SIG-M5 (cell line): ENCODE results near the gene ETV6.

Source experiments
- DNase-seq: peaks from one replicate; lab custom pipeline; 2025; lab: John Stamatoyannopoulos, UW

The ETV6 gene

GRCh38 chr12:11718105-11718504 is 68.6 kb downstream of the ETV6 start:
- DNase-seq: no peak

DNA sequence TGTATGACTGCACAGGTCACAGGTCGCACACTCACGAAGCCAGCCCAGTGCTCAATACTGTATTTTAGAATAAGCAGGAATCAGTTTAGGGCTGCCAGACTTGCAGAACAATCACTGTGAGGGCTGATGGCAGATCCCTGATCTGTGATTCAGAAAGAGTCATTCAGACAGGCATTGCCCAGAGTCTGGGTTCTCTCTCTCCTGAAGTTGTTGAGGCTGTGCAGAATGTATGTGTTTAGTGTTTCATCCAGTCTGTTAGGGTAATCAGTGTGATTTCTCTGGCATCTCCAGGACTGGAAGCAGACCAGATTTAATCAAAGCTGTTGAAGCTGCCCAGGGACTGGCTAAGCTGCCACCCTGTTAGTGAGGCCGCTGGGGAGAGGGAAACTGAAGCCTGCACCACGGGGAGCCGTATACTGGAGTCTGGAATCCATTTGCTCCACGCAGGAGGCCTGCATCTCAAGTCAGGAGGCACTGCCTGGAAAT is 69.3 kb downstream of the ETV6 start:
- DNase-seq: no peak

DNA sequence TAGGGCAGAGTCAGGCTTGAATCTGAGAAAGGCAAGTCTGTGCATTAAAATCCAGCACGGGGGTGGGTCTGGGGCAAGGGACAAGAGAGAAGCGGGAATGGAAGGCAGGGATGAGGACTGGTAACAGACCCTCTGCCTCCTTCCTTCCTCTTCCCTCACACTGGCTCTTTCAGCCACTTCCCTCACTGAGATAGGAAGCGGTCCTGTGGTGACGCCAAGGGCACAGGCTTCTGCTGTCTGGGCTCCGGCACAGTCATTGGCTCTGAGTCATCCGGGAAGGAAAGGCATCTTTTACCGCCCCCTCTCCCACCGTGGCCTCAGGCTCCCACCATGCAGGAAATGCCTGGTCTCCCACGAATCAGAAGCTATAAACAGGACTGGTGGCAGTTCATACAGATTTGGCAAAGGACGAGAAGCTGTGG is 70.2 kb downstream of the ETV6 start:
- peak; percentile 34 for DNase-seq

DNA sequence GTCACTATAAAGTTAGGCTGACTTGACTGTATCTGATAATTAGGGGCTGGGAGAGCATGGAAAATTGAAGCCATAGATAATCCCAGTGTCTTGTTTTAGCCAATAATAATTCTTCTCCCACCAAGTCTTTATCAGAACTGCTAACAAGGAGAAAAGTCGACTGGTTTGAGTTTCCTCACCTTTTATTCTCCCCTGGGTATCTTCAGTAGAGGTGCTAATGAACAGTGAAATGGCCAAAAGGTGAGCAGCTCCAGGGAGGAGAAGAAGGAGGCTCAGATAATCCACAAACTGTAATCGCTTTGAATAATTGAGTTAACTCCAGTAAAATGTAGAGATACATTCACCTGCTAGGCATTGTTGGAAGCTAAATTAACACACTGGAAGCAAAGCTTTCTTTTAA is 72.6 kb downstream of the ETV6 start:
- DNase-seq: no peak

DNA sequence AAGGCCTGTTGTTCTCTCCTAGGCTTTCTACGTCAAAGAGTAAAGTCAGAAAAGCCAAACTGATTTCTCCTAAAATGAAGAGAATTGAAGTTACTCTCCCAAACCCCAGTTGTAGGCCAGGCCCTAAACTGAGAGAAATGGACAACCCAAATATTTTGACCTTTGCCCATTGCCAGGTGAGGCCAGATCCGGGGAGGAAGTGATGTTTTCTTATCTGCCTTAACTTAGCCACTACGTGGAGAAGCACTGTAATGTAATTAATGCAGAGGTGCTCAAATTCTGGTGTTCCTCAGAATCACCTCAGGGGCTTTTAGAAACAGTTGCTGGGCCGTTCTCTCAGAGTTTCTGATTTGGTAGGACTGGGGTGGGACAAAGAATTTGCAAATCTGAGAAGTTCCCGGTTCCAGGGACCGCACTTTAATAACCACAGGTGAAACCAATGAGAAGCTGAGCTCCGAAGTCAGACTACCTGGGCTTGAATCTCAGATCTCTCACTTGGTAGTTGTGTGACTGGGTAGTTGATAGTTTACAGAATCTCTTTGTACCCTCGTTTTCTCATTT is 73.2 kb downstream of the ETV6 start:
- DNase-seq: no peak

DNA sequence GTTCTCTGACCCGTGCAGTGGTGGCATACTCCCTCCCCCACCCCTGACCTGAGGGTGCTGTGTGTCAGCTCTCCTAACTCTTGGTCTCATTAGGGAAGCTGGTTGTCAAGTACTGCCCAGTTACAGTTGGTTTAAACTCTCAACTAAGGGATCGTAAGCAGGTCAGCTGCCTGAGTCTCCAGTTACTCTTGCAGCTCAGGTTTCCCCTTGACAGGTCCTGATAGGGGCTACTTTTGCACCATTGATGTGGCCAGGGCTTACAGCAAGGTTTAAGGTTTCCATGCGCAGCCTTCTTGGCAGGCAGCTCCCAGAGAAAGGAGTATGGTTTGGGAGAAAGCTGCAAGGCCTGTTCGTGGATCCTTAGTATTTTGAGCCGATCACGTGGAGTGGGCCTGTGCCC is 74.5 kb downstream of the ETV6 start:
- DNase-seq: no peak

GRCh38 chr12:11724888-11725311 is 75.4 kb downstream of the ETV6 start:
- DNase-seq: no peak

DNA sequence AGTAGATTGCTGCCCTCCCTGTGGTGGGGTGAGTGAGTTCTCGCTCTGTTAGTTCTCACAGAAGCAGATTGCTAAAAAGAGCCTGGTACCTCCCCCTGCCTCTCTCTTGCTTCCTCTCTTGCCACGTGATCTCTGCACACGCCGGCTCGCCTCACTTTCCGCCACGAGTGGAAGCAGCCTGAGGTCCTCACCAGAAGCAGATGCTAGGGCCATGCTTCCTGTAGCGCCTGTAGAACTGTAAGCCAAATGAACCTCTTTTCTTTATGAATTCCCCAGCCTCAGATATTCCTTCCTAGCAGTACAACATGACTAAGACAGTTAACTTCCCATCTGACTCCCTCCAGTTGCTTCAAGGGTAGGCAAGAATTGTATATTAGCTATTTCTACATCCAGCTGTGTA is 76.2 kb downstream of the ETV6 start:
- DNase-seq: no peak

- no peak for DNase-seq
These were observed 77.2 kb downstream of the ETV6 start for GRCh38 chr12:11726659-11727058.

DNA sequence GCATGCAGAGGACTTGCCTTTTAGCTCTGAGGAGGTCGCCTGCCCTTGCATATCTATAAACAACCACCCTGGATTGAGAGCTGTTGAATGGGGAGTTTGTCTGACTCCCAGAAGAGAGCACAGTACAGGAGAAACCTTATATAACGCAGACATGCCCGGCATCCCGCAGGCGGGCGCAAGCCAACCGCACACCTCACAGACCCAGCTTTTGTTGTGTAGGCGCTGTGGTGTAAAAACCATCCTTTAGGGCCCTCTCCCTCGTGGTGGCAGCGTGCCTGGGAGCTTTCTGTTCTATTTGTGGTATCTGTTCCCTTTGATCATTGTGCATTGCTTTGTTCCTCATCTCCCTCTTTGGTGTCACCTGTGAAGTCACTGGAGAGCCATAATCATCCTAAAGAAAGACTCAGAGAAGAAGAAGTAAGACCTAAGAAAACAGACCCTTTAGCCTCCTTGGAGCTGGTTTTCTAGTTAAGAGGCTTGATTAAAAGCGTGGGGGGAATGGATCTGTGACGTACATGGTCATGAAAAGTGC is 77.7 kb downstream of the ETV6 start:
- no peak for DNase-seq

DNA sequence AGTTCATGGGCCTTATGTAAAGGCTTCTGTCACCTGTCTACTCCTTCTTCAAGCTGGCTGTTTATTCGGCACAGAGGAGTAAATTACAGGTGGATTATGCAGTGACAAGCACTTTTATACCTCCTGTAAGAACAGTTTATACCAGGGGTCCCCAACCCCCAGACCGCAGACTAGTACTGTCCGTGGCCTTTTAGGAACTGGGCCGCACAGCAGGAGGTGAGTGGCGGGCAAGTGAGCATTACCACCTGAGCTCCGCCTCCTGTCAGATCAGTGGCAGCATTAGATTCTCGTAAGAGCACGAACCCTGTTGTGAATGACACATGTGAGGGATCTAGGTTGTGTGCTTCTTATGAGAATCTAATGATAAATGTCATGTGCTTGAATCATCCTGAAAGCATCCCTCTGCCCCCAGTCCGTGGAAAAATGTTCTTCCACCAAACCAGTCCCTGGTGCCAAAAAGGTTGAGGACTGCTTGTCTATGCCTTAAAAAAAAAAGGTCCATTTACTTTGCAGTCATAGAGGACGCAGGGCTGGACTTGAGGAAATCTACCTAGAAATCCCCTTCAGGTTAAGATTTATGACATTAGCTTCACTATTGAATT is 78.8 kb downstream of the ETV6 start:
- no peak for DNase-seq

DNA sequence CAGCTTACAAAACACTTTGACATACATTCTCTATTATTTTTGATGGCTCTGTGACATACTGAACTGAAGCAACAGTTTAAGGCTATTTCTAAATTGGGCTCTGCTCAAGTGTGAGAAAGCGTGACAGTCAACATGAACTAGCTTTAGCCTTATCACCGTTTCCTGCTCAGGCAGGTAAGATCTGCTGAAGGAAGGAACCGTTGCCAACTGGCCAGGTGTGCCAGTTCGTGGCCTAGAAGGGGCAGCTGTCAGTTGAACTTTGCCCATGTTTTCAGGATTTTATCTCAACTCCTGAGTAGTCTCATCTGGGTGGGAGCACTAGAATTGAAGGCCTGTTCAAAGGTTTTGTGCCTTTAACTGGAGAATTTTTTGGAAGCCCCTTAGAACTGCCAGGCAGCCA is 79.5 kb downstream of the ETV6 start:
- no peak for DNase-seq

DNA sequence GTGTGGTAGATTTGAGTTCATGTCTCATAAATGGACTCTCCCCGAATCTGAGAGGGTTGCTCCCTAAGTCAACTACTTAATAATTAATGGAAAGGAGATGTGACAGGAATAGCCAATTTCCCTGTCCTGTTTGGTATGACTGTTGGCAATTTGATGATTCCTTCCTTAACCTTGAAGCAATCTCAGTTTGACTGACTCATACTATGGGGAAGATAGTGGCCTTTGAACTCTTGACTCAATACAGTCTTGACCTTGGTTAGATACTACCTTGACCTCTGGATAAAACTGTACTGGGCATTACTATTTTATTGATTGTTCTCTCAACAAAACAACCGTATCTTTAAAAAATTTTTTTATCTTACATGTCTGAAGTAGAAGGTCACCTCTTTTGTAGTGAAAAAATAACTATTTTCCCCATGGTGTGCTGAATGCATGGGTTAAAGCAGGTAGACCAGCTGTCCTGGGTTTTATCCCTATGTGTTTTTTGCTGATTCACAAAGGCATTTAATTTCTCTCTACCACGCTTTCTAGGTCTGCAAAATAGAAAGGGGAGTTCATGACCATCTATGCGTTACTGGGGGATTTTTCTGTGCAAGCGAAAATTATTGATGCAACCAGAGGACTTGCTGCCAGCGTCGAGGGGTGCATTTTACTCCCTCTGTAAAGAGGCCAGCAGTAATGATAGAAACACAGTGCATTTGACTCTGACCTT is 80.1 kb downstream of the ETV6 start:
- no peak for DNase-seq

GRCh38 chr12:11730299-11731041 is 81.0 kb downstream of the ETV6 start:
- no peak for DNase-seq

DNA sequence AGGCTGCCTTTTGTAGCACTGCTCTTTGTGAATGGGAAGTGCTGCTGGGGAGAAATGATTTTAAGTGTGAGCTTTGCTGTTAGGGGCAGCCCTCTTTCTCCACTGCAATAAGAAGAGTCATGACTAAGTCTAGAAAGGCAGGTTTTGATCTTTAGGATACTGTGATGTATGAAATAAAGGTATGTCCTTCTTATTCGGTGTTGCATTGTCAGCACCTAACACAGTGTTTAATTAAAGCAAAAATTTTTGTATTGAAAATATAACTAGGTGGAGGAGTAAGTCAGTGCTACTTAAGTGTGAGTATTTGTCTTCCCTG is 81.5 kb downstream of the ETV6 start:
- DNase-seq: no peak

GRCh38 chr12:11731455-11731854 is 82.0 kb downstream of the ETV6 start:
- no peak for DNase-seq

- no peak for DNase-seq
These were observed 82.5 kb downstream of the ETV6 start for GRCh38 chr12:11732023-11732422.

- DNase-seq: no peak
These were observed 83.2 kb downstream of the ETV6 start for GRCh38 chr12:11732715-11733114.

DNA sequence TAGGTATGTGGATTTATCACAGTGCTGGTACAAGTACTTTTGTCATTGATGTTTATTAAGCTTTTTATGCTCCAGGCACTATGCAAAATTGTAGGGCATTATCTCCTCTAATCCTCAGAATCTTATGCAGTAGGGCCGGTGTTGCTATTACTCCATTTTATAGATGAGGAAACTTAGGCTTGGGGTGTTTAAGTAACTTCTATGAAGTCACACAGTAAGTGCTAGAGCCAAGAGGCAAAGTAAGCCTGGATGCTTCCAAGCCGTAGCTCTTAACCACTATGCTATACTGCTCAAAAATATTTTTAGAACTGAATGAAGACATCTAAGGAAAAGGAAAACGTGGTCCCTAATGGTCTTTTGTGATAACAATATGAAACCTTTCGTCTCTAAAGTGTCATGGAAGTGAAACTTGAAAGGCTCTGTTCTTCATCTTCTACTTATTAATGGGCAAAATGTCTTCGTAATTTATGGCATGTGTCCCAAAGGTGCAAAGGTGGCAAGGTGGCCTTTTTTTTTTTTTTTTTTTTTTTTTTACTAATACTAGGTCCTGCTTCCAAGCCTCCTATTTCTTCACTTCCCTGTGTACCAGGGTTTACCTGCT is 85.2 kb downstream of the ETV6 start:
- DNase-seq: no peak

DNA sequence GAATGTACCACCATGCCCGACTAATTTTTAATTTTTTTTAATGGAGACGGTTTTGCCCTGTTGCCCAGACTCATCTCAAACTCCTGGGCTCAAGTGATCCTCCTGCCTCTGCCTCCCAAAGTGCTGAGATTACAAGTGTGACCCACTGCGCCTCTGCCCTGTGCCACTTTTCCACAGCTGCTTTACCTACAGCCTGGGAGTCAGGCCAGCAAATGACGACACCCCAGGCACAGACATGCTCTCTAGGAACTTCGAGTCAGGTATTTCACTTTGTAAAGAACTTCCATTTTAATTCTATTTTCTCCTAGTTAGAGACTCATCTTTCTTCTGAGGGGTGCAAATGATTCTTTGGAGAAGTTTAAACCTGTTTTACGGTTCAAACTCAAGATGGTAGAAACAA is 89.0 kb downstream of the ETV6 start:
- DNase-seq: no peak

GRCh38 chr12:11739980-11740577 is 90.6 kb downstream of the ETV6 start:
- no peak for DNase-seq
